Measurements from ENCODE around the gene KCNIP3. TPM values are rescaled to one million over a fixed set of nuclear protein-coding genes. Genes with fewer than 3 reads are reported as not detected.
A peak's percentile ranks its signal among the peaks of the same experiment; 100 is the strongest.

The KCNIP3 gene
- total RNA-seq, 2 donors from 2014 or later: 4.0 to 5.9 TPM

DNA sequence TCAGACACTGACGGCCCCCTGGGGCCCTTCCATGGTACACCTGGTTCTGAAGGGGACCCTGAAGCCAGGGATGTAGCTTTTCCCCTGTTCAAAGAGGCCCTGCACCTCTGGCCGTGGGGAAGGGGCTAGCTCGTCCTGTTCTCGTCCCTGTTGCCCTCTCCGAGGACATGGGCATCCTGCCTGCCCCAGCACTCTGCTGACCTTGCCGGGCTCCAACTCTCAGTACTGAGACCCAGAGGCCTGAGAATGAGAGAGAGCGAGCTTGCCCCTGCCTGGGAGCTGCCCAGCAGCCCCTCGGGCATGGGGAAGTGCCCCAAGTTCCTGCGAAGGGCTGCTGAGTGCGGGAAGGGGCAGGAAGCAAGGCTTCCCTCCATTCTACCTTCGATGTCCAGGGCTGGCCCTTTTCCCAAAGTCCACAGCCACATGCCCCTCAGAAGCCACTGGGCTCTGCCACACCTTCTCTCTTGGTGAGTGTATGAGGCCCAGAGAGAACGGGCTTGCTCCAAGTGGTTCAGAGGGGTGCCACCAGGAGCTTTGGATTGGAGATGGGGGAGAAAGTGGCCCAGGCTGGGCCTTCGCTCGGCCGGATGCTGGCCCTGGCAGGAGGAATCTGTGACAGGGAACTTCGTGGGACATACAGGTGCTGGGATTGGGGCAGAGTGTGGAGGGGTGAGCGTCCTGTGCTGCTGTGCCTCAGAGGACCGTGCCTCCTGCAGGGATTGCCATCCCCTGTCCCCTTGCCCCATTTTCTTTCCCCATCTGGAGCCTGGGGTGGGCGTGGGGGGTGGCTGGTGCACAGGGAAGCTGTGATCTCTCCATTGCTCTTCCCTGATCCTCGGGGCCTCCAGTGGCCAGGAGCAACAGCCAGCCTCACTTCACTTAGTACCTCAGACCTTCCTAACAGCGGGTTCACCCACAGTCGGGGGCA lies 50.8 kb downstream of the KCNIP3 start:
- Histone ChIP-seq H3K27me3 (no peaks in the 10 kb centered on the region), H3K36me3 (no peaks in the 10 kb centered on the region), H3K27ac (peak overlapping the region in 1 of 2 donors; percentile 55), H3K9me3 (no peaks in the 10 kb centered on the region), H3K4me1 (peaks cover 0 to 27% of the 10 kb centered on the region in 2 donors), H3K4me3 (peak overlapping the region in 1 of 2 donors; percentile 63)
- no peak for DNase-seq (ENCODE audit: low spot score)
- TF ChIP-seq, protein P1, sequence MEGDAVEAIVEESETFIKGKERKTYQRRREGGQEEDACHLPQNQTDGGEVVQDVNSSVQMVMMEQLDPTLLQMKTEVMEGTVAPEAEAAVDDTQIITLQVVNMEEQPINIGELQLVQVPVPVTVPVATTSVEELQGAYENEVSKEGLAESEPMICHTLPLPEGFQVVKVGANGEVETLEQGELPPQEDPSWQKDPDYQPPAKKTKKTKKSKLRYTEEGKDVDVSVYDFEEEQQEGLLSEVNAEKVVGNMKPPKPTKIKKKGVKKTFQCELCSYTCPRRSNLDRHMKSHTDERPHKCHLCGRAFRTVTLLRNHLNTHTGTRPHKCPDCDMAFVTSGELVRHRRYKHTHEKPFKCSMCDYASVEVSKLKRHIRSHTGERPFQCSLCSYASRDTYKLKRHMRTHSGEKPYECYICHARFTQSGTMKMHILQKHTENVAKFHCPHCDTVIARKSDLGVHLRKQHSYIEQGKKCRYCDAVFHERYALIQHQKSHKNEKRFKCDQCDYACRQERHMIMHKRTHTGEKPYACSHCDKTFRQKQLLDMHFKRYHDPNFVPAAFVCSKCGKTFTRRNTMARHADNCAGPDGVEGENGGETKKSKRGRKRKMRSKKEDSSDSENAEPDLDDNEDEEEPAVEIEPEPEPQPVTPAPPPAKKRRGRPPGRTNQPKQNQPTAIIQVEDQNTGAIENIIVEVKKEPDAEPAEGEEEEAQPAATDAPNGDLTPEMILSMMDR (IDR thresholded peaks at IDR 0.05): no peak

DNA sequence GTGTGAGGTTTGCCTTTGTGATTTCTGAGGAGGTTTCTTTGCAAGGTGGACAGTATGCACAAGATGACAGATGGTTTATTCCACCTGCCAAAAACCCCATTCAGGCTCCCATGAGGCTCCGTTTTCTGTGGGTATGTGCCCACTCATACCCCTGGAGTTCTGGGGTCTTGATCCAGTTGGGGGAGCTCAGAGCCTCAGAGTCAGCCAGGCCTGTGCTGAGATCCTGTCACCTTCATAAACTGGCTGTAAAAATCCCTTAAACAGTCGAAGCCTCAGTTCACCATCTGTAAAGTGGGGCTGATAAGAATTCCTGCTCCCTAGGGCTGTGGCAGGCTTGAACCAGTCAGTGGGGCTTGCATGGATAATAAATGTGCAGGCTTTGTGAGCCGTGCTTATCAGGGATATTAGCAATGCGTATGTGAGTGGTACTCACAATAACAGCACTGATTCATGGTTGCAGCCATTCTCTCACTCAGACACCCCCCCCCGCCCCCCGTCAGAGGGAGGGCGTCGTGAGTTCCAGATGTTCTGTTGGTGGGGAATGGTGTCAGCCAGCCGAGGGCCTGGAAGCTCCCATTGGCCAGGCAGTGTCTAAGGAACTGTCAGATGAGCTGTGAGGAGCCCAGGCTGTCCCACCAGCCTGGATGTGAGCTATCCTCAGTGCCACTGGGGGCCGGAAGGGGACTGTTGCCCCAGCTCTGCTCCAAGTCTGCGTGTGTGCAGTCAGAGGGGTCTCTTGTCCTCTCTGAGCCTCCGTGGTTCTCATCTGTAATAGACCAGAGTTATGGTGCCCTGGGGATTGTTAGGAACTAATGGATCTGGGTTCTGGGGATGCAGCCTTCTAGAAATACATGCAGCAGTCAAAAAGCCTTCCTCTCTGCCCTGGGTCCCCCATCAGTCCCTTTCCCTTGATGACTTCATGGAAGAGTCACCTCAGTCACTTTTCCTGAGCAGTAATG lies 51.7 kb downstream of the KCNIP3 start:
- Histone ChIP-seq H3K9me3 (no peaks in the 10 kb centered on the region), H3K27me3 (no peaks in the 10 kb centered on the region), H3K4me3 (no peak overlapping the region), H3K36me3 (no peaks in the 10 kb centered on the region), H3K27ac (no peak overlapping the region), H3K4me1 (peaks cover 0 to 27% of the 10 kb centered on the region in 2 donors)
- TF ChIP-seq, protein P1 (IDR thresholded peaks at IDR 0.05): no peak
- DNase-seq (ENCODE audit: low spot score): no peak

DNA sequence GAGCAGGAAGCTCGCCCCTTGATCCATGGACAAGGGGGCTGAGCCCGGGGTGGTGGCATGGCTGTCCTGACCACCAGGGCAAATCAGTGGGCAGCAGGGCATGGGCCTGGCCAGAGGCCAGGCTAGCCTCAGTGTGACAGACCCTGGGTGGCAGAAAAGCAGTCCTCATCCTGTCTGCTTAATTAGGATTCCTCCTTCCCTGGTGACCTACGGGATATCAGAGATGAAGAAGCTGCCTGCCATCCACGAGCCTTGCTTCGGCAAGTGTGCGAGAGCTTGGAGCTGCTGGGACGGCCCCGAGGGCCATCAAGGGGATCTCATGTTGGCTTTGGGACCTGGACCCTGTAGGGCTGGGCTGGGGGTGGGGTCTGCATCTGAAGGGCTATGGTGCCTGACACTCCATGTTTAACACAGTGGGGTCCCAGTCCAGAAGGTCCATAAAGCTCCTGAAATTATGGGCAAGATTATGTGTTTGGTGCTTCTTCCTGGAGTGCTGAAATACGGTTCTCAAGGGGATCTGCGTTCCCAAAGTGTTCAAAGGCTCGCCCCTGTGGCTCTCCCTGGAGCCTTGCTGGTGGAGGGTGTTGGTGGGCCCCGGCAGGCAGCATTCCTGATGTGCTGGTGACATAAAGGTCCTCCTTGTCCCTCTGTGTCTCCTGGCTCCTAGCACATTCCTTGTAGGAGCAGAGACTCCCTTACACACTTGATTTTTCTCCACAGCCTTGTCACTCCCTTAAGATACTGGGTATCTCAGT lies 52.6 kb downstream of the KCNIP3 start:
- Histone ChIP-seq H3K27ac (no peak overlapping the region), H3K9me3 (no peaks in the 10 kb centered on the region), H3K4me3 (no peak overlapping the region), H3K4me1 (peaks cover 0 to 27% of the 10 kb centered on the region in 2 donors), H3K36me3 (no peaks in the 10 kb centered on the region), H3K27me3 (no peaks in the 10 kb centered on the region)
- DNase-seq (ENCODE audit: low spot score): no peak
- TF ChIP-seq, protein P1 (IDR thresholded peaks at IDR 0.05): no peak

DNA sequence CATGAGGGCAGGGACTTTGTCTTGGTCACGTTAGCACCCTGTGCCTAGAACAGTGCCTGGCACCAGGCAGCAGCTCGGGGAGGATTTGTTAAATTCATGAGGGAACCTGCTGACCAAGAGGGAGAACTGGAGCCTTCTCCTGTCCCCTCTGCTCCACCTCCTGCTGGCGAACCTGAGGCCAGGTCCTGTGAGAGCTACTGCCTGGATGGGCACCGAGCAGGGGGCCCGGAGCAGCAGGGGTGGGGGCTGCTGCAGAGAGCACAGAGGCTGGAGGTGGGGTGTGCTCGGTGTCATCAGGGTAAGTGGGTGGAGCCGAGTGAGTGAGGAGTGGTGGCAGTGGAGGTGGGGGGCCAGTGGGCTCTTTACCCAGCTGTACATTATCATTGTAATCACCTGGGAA lies 53.2 kb downstream of the KCNIP3 start:
- Histone ChIP-seq H3K4me3 (no peak overlapping the region), H3K4me1 (peaks cover 0 to 22% of the 10 kb centered on the region in 2 donors), H3K27ac (no peak overlapping the region), H3K27me3 (no peaks in the 10 kb centered on the region), H3K9me3 (no peaks in the 10 kb centered on the region), H3K36me3 (no peaks in the 10 kb centered on the region)
- DNase-seq (ENCODE audit: low spot score): no peak
- TF ChIP-seq, protein P1 (IDR thresholded peaks at IDR 0.05): no peak
